Transverse colon (tissue), 4 donors: ENCODE measurements around the gene LRRC32. TPM values are rescaled to one million over a fixed set of nuclear protein-coding genes. Genes with fewer than 3 reads are reported as not detected.

Experiments
- DNase-seq: peaks from one replicate; pipeline ENCODE4 v3.0.0-alpha.2; 2019
- H3K27ac ChIP-seq, 4 donors: fragments of 200-600 bp; sonication (generic); 2 replicates each; pipeline ENCODE4 v1.5.1; 2016 to 2018; ENCODE audit warnings: inconsistent platforms in 4 of 4
- H3K27me3 ChIP-seq: fragments of 200-600 bp; sonication (generic); 2 replicates; pipeline ENCODE4 v1.5.1; 2017; ENCODE audit warnings: inconsistent platforms
- H3K36me3 ChIP-seq, 4 donors: fragments of 200-600 bp; sonication (generic); 2 replicates each; pipeline ENCODE4 v1.5.1; 2017 to 2019; ENCODE audit warnings: inconsistent platforms in 4 of 4
- H3K4me1 ChIP-seq, 4 donors: fragments of 200-600 bp; sonication (generic); 2 replicates each; pipeline ENCODE4 v1.5.1; 2017 to 2020; ENCODE audit warnings: inconsistent platforms in 4 of 4
- H3K4me3 ChIP-seq, 4 donors: fragments of 200-600 bp; sonication (generic); 1 replicate in 1 of 4; 2 replicates in 3 of 4; pipeline versions ENCODE4 v1.5.1 to v1.6.1; 2017 to 2019; ENCODE audit warnings: inconsistent platforms in 4 of 4
- H3K9me3 ChIP-seq, 2 donors: fragments of 200-600 bp; sonication (generic); 2 replicates each; pipeline ENCODE4 v1.5.1; 2017 to 2019; ENCODE audit warnings: inconsistent platforms in 2 of 2
- EP300 ChIP-seq: sonication (generic); formaldehyde crosslinking; IDR thresholded peaks from one replicate; pipeline ENCODE4 v1.6.1; 2017; ENCODE audit warnings: antibody characterized with exemption, low read depth
- POLR2A ChIP-seq: fragments of 450-650 bp; IDR thresholded peaks from one replicate; pipeline ENCODE4 v1.6.1; 2016; ENCODE audit warnings: antibody characterized with exemption, mild to moderate bottlenecking, moderate library complexity
- POLR2AphosphoS5 ChIP-seq, 3 donors: sonication (generic); formaldehyde crosslinking; IDR thresholded peaks; one replicate each; pipeline ENCODE4 v1.6.1; 2016; ENCODE audit warnings: antibody characterized with exemption in 3 of 3
- WGBS, 2 donors: methylation state at CpG; one replicate each; pipeline ENCODE4 v1.1.5; 2018; ENCODE audit warnings: low coverage in 1 of 2; 5-methylcytosine and 5-hydroxymethylcytosine counted together
- in situ Hi-C, 4 donors: fragments of 200-750 bp; cut with MboI; loops; one replicate each; pipeline versions ENCODE4 v1.15.0 to v1.15.1; 2017; ENCODE audit warnings: low sequenced_read_pairs in 3 of 4, low pct_ligation_motif_present in 1 of 4, low pct_unique_long_range_greater_than_20kb in 1 of 4
- intact Hi-C: fragments of 100-400 bp; cut with DNase I; formaldehyde crosslinking; loops from one replicate; pipeline ENCODE4 v1.15.1; 2023; ENCODE audit warnings: low total_unique reads
- total RNA-seq, 4 donors: library from RNA; depleted of rRNA; stranded (reverse); fragments of >200 nt; gene quantifications; one replicate each; pipeline ENCODE4 v1.1.0, GENCODE V29; 2016
- TF ChIP-seq, protein P1 (sequence below), 5 experiments: fragments of 200-600 bp in 3 of 5; fragments of 450-650 bp in 2 of 5; sonication (generic) in 3 of 5; IDR thresholded peaks; 1 replicate in 2 of 5; 2 replicates in 3 of 5; pipeline ENCODE4 v1.5.1; 2016 to 2017; ENCODE audit warnings: antibody characterized with exemption in 5 of 5, inconsistent platforms in 3 of 5, mild to moderate bottlenecking in 2 of 5, moderate library complexity in 1 of 5

The LRRC32 gene
- total RNA-seq, 4 donors from 2014 or later, result 5.1 to 11.5 (median 9.1) TPM

DNA sequence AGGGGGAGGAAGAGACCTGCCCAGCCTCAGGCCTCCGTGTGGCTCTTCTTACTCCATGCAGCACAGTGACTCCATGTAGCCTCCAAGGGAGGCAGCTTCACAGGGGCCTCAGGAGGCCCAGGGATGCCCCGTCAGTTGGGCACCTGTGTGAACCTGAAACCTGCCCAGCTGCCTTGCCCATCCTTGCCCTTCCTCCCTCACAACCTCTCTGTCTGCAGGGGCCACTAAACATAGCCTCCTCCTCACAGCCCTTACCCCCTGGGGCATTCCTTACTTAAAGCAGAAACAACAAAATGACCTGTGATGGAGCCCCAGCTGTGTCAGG, 7.1 kb downstream of the LRRC32 start:
- no peak for DNase-seq
- in situ Hi-C loops, result no loop called here
- TF ChIP-seq POLR2A (no peak), EP300 (no peak), POLR2AphosphoS5 (IDR thresholded peaks at IDR 0.05) (no peak)
- TF ChIP-seq, protein P1, sequence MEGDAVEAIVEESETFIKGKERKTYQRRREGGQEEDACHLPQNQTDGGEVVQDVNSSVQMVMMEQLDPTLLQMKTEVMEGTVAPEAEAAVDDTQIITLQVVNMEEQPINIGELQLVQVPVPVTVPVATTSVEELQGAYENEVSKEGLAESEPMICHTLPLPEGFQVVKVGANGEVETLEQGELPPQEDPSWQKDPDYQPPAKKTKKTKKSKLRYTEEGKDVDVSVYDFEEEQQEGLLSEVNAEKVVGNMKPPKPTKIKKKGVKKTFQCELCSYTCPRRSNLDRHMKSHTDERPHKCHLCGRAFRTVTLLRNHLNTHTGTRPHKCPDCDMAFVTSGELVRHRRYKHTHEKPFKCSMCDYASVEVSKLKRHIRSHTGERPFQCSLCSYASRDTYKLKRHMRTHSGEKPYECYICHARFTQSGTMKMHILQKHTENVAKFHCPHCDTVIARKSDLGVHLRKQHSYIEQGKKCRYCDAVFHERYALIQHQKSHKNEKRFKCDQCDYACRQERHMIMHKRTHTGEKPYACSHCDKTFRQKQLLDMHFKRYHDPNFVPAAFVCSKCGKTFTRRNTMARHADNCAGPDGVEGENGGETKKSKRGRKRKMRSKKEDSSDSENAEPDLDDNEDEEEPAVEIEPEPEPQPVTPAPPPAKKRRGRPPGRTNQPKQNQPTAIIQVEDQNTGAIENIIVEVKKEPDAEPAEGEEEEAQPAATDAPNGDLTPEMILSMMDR (IDR thresholded peaks at IDR 0.05), result no peak
- Histone ChIP-seq H3K9me3 (no peaks in the 10 kb centered on the region), H3K4me3 (no peak overlapping the region), H3K27me3 (no peaks in the 10 kb centered on the region), H3K36me3 (no peaks in the 10 kb centered on the region), H3K27ac (no peak overlapping the region), H3K4me1 (peaks cover 0 to 7% (median 3%) of the 10 kb centered on the region in 4 donors)
- intact Hi-C loops, result no loop called here
- WGBS, 2 donors, result 82% methylated on average over 2 of the region's 2 CpGs; no CpG with 5 or more reads in 1 of the 2 donors

DNA sequence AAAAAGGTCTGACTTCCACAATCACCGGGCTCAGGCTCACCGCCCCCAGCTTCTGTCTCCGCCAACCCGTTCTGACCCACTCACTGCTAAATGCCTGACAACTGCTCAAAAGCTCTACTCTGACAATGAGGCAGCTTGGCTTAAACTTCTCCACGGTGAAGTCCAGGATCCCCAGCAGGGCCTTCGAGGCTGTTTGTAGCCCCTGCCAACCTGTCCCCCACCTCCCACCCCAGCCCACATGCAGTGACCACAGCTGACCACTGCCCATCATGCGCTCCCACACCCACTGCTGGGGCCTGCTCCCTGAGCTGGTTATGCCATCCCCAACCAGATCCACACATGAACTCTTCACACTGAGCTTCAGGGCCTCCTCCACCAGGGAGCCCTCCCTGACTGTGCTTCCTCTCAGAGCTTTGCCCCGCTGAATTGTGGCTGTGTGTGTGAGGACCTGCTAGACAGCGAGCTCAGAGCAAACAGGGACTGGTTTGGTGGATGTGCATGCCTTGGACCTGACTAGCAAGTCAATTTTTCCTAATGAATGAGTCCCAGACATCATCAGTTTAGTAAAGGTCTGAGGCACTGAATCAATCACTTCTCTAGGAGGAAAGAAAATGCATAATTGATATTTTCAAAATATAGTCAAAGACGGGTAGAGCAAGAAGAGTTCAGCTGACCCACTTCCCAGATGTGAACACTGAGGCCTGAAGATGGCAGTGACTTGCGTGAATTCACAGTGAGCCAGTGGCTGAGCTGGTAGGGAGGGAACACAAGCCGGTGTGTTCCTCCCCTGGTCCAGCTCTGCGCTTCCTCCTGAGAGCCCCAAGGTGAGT, 7.7 kb downstream of the LRRC32 start:
- intact Hi-C loops, result no loop called here
- H3K9me3 ChIP-seq, result no peaks in the 10 kb centered on the region
- DNase-seq, result peak; percentile 5
- no peak overlapping the region for H3K27ac ChIP-seq
- no peaks in the 10 kb centered on the region for H3K27me3 ChIP-seq
- in situ Hi-C loops, result no loop called here
- 82 to 90% methylated on average over 4 to 13 of the region's 13 CpGs for WGBS, 2 donors
- TF ChIP-seq EP300 (no peak), POLR2A (no peak), POLR2AphosphoS5 (IDR thresholded peaks at IDR 0.05) (no peak)
- TF ChIP-seq, protein P1 (IDR thresholded peaks at IDR 0.05), result no peak
- no peak overlapping the region for H3K4me3 ChIP-seq
- H3K36me3 ChIP-seq, result no peaks in the 10 kb centered on the region
- H3K4me1 ChIP-seq, result peaks cover 0 to 7% (median 3%) of the 10 kb centered on the region in 4 donors

- intact Hi-C loops (no loop called here), in situ Hi-C loops (no loop called here)
- H3K36me3 ChIP-seq, result no peaks in the 10 kb centered on the region
- 88% methylated on average over 6 of the region's 6 CpGs; no CpG with 5 or more reads in 1 of the 2 donors for WGBS, 2 donors
- H3K4me1 ChIP-seq, result peaks cover 0 to 7% (median 3%) of the 10 kb centered on the region in 4 donors
- peak; percentile 3 for DNase-seq
- no peak overlapping the region for H3K4me3 ChIP-seq
- no peaks in the 10 kb centered on the region for H3K27me3 ChIP-seq
- H3K27ac ChIP-seq, result no peak overlapping the region
- TF ChIP-seq POLR2AphosphoS5 (IDR thresholded peaks at IDR 0.05), result no peak
- TF ChIP-seq EP300, result no peak
- TF ChIP-seq POLR2A, result no peak
- TF ChIP-seq, protein P1 (IDR thresholded peaks at IDR 0.05), result no peak
- H3K9me3 ChIP-seq, result no peaks in the 10 kb centered on the region
Measured at GRCh38 chr11:76661834-76662434, 8.6 kb downstream of the LRRC32 start.

- WGBS, 2 donors, result 96 to 100% methylated on average over 5 to 11 of the region's 11 CpGs
- intact Hi-C loops, result no loop called here
- peak; percentile 7 for DNase-seq
- H3K27me3 ChIP-seq, result no peaks in the 10 kb centered on the region
- peaks cover 0 to 9% (median 6%) of the 10 kb centered on the region in 4 donors for H3K4me1 ChIP-seq
- H3K9me3 ChIP-seq, result no peaks in the 10 kb centered on the region
- H3K36me3 ChIP-seq, result no peaks in the 10 kb centered on the region
- no peak overlapping the region for H3K27ac ChIP-seq
- TF ChIP-seq, protein P1 (IDR thresholded peaks at IDR 0.05), result no peak
- TF ChIP-seq EP300, result no peak
- no peak for TF ChIP-seq POLR2AphosphoS5 (IDR thresholded peaks at IDR 0.05)
- no peak for TF ChIP-seq POLR2A
- in situ Hi-C loops, result no loop called here
- H3K4me3 ChIP-seq, result no peak overlapping the region
Measured at GRCh38 chr11:76661306-76661751, 9.2 kb downstream of the LRRC32 start.
